ENCODE data around the gene RPL27. TPM values are rescaled to one million over a fixed set of nuclear protein-coding genes. Genes with fewer than 3 reads are reported as not detected.

RPL27 gene
- total and polyA plus RNA-seq, 2 of the 13 experiments (the other 11 are each of a cell fraction or from before 2014, with no cell fraction given), result 1,585 to 5,840 TPM

DNA sequence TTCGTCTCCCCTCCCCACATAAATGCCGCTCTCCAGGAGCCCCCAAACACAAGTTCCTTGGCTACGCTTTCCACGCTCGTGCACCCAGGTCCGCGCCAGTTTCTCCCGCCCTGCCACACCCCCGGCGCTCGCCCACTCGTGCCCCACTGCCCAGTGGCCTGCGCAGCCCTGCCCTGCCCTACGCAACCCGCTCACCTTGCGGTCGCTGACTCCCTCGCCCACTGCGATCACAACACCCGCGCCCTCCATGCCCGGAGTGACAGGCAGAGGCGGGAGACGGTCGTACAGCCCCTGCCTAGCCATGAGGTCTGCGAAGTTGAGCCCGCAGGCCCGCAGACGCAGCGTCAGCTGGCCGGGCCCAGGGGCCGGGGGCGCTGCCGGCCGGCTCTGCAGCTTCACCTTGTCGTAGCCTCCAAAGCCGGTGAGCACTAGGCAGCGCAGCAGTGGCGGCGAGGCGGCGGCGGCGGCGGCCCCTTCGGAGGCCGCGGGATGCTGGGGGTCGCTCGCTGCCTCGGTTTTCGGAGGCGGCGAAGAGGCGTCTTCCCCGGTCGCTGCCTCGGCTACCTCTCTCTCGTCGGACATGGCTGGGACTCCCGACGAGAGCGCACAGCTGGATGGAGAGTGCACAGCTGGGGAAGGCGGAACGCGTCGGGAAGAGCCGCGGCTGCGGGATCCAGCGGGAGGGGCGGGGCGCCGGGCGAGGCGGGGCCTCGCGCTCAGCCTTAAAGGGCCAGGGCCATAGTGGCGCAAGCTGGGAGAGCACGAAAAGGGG is 23.7 kb downstream of the RPL27 start, which contains the start of gene VAT1 (continued):
- TF ChIP-seq, protein P1, sequence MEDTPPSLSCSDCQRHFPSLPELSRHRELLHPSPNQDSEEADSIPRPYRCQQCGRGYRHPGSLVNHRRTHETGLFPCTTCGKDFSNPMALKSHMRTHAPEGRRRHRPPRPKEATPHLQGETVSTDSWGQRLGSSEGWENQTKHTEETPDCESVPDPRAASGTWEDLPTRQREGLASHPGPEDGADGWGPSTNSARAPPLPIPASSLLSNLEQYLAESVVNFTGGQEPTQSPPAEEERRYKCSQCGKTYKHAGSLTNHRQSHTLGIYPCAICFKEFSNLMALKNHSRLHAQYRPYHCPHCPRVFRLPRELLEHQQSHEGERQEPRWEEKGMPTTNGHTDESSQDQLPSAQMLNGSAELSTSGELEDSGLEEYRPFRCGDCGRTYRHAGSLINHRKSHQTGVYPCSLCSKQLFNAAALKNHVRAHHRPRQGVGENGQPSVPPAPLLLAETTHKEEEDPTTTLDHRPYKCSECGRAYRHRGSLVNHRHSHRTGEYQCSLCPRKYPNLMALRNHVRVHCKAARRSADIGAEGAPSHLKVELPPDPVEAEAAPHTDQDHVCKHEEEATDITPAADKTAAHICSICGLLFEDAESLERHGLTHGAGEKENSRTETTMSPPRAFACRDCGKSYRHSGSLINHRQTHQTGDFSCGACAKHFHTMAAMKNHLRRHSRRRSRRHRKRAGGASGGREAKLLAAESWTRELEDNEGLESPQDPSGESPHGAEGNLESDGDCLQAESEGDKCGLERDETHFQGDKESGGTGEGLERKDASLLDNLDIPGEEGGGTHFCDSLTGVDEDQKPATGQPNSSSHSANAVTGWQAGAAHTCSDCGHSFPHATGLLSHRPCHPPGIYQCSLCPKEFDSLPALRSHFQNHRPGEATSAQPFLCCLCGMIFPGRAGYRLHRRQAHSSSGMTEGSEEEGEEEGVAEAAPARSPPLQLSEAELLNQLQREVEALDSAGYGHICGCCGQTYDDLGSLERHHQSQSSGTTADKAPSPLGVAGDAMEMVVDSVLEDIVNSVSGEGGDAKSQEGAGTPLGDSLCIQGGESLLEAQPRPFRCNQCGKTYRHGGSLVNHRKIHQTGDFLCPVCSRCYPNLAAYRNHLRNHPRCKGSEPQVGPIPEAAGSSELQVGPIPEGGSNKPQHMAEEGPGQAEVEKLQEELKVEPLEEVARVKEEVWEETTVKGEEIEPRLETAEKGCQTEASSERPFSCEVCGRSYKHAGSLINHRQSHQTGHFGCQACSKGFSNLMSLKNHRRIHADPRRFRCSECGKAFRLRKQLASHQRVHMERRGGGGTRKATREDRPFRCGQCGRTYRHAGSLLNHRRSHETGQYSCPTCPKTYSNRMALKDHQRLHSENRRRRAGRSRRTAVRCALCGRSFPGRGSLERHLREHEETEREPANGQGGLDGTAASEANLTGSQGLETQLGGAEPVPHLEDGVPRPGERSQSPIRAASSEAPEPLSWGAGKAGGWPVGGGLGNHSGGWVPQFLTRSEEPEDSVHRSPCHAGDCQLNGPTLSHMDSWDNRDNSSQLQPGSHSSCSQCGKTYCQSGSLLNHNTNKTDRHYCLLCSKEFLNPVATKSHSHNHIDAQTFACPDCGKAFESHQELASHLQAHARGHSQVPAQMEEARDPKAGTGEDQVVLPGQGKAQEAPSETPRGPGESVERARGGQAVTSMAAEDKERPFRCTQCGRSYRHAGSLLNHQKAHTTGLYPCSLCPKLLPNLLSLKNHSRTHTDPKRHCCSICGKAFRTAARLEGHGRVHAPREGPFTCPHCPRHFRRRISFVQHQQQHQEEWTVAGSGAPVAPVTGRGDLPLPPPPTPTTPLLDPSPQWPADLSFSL (CRISPR knock-in tag; IDR thresholded peaks at IDR 0.05), result no peak
- TF ChIP-seq, protein P2, sequence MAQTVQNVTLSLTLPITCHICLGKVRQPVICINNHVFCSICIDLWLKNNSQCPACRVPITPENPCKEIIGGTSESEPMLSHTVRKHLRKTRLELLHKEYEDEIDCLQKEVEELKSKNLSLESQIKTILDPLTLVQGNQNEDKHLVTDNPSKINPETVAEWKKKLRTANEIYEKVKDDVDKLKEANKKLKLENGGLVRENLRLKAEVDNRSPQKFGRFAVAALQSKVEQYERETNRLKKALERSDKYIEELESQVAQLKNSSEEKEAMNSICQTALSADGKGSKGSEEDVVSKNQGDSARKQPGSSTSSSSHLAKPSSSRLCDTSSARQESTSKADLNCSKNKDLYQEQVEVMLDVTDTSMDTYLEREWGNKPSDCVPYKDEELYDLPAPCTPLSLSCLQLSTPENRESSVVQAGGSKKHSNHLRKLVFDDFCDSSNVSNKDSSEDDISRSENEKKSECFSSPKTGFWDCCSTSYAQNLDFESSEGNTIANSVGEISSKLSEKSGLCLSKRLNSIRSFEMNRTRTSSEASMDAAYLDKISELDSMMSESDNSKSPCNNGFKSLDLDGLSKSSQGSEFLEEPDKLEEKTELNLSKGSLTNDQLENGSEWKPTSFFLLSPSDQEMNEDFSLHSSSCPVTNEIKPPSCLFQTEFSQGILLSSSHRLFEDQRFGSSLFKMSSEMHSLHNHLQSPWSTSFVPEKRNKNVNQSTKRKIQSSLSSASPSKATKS (CRISPR knock-in tag; IDR thresholded peaks at IDR 0.05), result no peak
- no peak for TF ChIP-seq ZNF260 (CRISPR knock-in tag; IDR thresholded peaks at IDR 0.05; ENCODE audit: borderline replicate concordance, low read depth)
- no peak for TF ChIP-seq ZNF550 (CRISPR knock-in tag; IDR thresholded peaks at IDR 0.05; ENCODE audit: borderline replicate concordance)
- TF ChIP-seq, protein P3, sequence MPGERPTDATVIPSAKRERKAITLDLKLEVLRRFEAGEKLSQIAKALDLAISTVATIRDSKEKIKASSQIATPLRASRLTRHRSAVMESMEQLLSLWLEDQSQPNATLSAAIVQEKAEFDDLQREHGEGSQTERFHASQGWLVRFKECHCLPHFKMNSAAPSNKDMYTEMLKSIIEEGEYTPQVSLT (CRISPR knock-in tag; IDR thresholded peaks at IDR 0.05; ENCODE audit: borderline replicate concordance, low read depth), result no peak
- TF ChIP-seq, protein P4, sequence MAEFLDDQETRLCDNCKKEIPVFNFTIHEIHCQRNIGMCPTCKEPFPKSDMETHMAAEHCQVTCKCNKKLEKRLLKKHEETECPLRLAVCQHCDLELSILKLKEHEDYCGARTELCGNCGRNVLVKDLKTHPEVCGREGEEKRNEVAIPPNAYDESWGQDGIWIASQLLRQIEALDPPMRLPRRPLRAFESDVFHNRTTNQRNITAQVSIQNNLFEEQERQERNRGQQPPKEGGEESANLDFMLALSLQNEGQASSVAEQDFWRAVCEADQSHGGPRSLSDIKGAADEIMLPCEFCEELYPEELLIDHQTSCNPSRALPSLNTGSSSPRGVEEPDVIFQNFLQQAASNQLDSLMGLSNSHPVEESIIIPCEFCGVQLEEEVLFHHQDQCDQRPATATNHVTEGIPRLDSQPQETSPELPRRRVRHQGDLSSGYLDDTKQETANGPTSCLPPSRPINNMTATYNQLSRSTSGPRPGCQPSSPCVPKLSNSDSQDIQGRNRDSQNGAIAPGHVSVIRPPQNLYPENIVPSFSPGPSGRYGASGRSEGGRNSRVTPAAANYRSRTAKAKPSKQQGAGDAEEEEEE (CRISPR knock-in tag; IDR thresholded peaks at IDR 0.05; ENCODE audit: borderline replicate concordance), result no peak
- TF ChIP-seq ASH2L (IDR thresholded peaks at IDR 0.05; ENCODE audit: insufficient read length, low read depth, low read length), result peak; percentile 73
- no peak for TF ChIP-seq ZNF570 (CRISPR knock-in tag; IDR thresholded peaks at IDR 0.05; ENCODE audit: borderline replicate concordance)
- no peak for TF ChIP-seq FOXC1 (CRISPR knock-in tag; IDR thresholded peaks at IDR 0.05; ENCODE audit: borderline replicate concordance)
- TF ChIP-seq POLR2G (IDR thresholded peaks at IDR 0.05; ENCODE audit: low read depth, low read length), result peak; percentile 75
- TF ChIP-seq ZBTB3 (CRISPR knock-in tag; IDR thresholded peaks at IDR 0.05; ENCODE audit: borderline replicate concordance, low read depth), result 0 out of 2 replicates have a peak, but pooled peaks have one; percentile 65
- 0 out of 2 replicates have a peak, but pooled peaks have one; percentile 29 for TF ChIP-seq YEATS2 (CRISPR knock-in tag; IDR thresholded peaks at IDR 0.05; ENCODE audit: borderline replicate concordance)
- TF ChIP-seq ZNF766 (CRISPR knock-in tag; IDR thresholded peaks at IDR 0.05; ENCODE audit: borderline replicate concordance), result peak; percentile 84; the same call in 1 of the 2 replicates
- TF ChIP-seq ARNT (IDR thresholded peaks at IDR 0.05), result no peak
- no peak for TF ChIP-seq NFIB (CRISPR knock-in tag; IDR thresholded peaks at IDR 0.05; ENCODE audit: borderline replicate concordance)
- peak; percentile 56; the same call in 1 of the 2 replicates for TF ChIP-seq ISX (CRISPR knock-in tag; conservative IDR thresholded peaks at IDR 0.05)
- TF ChIP-seq ELF4 (CRISPR knock-in tag; IDR thresholded peaks at IDR 0.05; ENCODE audit: borderline replicate concordance), result 0 out of 2 replicates have a peak, but pooled peaks have one; percentile 52

Measured in HepG2 (cell line).